Measurements from ENCODE around the gene ZZZ3. TPM values are rescaled to one million over a fixed set of nuclear protein-coding genes. Genes with fewer than 3 reads are reported as not detected.
A peak's percentile ranks its signal among the peaks of the same experiment; 100 is the strongest.

ZZZ3 gene
- total and polyA plus RNA-seq, 2 of the 13 experiments (the other 11 are each of a cell fraction or from before 2014, with no cell fraction given) = 18.1 to 50.2 TPM

GRCh38 chr1:77683160-77684148 is 996 bp upstream of the ZZZ3 start (continued):
- TF ChIP-seq ZNF329 (CRISPR knock-in tag; IDR thresholded peaks at IDR 0.05; ENCODE audit: low read depth) (no peak; the same call in 1 of the 2 replicates), GPBP1L1 (CRISPR knock-in tag; IDR thresholded peaks at IDR 0.05) (no peak), FLYWCH1 (CRISPR knock-in tag; IDR thresholded peaks at IDR 0.05) (no peak), ZNF691 (CRISPR knock-in tag; IDR thresholded peaks at IDR 0.05; ENCODE audit: borderline replicate concordance, low read depth) (peak; percentile 27; the same call in 1 of the 2 replicates), AKNA (CRISPR knock-in tag; IDR thresholded peaks at IDR 0.05; ENCODE audit: borderline replicate concordance) (no peak), KDM2A (CRISPR knock-in tag; IDR thresholded peaks at IDR 0.05; ENCODE audit: borderline replicate concordance, low read depth) (no peak; the same call in 1 of the 2 replicates), LBX2 (CRISPR knock-in tag; IDR thresholded peaks at IDR 0.05; ENCODE audit: borderline replicate concordance) (no peak), ZBTB33 (CRISPR knock-in tag; IDR thresholded peaks at IDR 0.05) (no peak), HNRNPUL1 (IDR thresholded peaks at IDR 0.05; ENCODE audit: low read depth, low read length) (no peak), KLF16 (CRISPR knock-in tag; IDR thresholded peaks at IDR 0.05) (no peak), PLRG1 (conservative IDR thresholded peaks at IDR 0.05) (no peak), EEA1 (CRISPR knock-in tag; IDR thresholded peaks at IDR 0.05; ENCODE audit: borderline replicate concordance) (no peak), GABPB1 (CRISPR knock-in tag; IDR thresholded peaks at IDR 0.05) (peak; percentile 90)
- TF ChIP-seq, protein P1, sequence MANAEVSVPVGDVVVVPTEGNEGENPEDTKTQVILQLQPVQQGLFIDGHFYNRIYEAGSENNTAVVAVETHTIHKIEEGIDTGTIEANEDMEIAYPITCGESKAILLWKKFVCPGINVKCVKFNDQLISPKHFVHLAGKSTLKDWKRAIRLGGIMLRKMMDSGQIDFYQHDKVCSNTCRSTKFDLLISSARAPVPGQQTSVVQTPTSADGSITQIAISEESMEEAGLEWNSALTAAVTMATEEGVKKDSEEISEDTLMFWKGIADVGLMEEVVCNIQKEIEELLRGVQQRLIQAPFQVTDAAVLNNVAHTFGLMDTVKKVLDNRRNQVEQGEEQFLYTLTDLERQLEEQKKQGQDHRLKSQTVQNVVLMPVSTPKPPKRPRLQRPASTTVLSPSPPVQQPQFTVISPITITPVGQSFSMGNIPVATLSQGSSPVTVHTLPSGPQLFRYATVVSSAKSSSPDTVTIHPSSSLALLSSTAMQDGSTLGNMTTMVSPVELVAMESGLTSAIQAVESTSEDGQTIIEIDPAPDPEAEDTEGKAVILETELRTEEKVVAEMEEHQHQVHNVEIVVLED (CRISPR knock-in tag; IDR thresholded peaks at IDR 0.05; ENCODE audit: borderline replicate concordance) = 0 out of 2 replicates have a peak, but pooled peaks have one; percentile 3

All from HepG2 (cell line).